Heart left ventricle (tissue), 16 donors: ENCODE results near the gene APLP2. TPM values are rescaled to one million over a fixed set of nuclear protein-coding genes. Genes with fewer than 3 reads are reported as not detected.

ENCODE experiments used
- ATAC-seq, 4 donors: fragments of 200-7000 bp; cut with Tn5 transposase; one replicate each; pipeline ENCODE4 v1.9.1; 2020 to 2022; ENCODE audit warnings: moderate library complexity in 4 of 4, mild to moderate bottlenecking in 3 of 4, moderate number of reproducible peaks in 1 of 4
- DNase-seq, 5 donors: peaks; one replicate each; pipeline ENCODE4 v3.0.0-alpha.2; 2020
- H3K27ac ChIP-seq, 12 donors: fragments of 200-600 bp; sonication (generic) in 4 of 12; one replicate each; pipeline versions ENCODE4 v1.5.0 to v1.8.0; 2016 to 2022; ENCODE audit warnings: mild to moderate bottlenecking in 2 of 12
- H3K27me3 ChIP-seq, 9 donors: fragments of 200-600 bp; sonication (generic) in 2 of 9; one replicate each; pipeline versions ENCODE4 v1.5.1 to v1.8.0; 2016 to 2022; ENCODE audit warnings: mild to moderate bottlenecking in 3 of 9
- H3K36me3 ChIP-seq, 9 donors: fragments of 200-600 bp; sonication (generic) in 2 of 9; one replicate each; pipeline versions ENCODE4 v1.5.0 to v1.8.0; 2018 to 2022; ENCODE audit warnings: mild to moderate bottlenecking in 2 of 9
- H3K4me1 ChIP-seq, 12 donors: fragments of 200-600 bp; sonication (generic) in 4 of 12; one replicate each; pipeline versions ENCODE4 v1.5.0 to v1.8.0; 2016 to 2022; ENCODE audit warnings: mild to moderate bottlenecking in 3 of 12
- H3K4me3 ChIP-seq, 12 donors: fragments of 200-600 bp; sonication (generic) in 4 of 12; one replicate each; pipeline versions ENCODE4 v1.5.0 to v1.8.0; 2017 to 2022; ENCODE audit warnings: mild to moderate bottlenecking in 9 of 12, moderate library complexity in 4 of 12
- H3K9me3 ChIP-seq, 12 donors: fragments of 200-600 bp; sonication (generic) in 4 of 12; one replicate each; pipeline versions ENCODE4 v1.5.0 to v1.8.0; 2016 to 2022; ENCODE audit warnings: mild to moderate bottlenecking in 1 of 12
- POLR2A ChIP-seq, 2 donors: fragments of 450-650 bp; IDR thresholded peaks; one replicate each; pipeline ENCODE4 v1.6.1; 2017; ENCODE audit warnings: antibody characterized with exemption in 2 of 2, mild to moderate bottlenecking in 2 of 2, moderate library complexity in 2 of 2
- WGBS, 4 donors: extraction: QIAGEN DNeasy Blood & Tissue Kit in 2 of 4; methylation state at CpG; one replicate each; pipeline versions ENCODE4 v1.1.5 to v1.1.7; 2013 to 2018; 5-methylcytosine and 5-hydroxymethylcytosine counted together
- intact Hi-C, 10 donors: fragments of 100-400 bp; cut with DNase I; formaldehyde crosslinking; loops; one replicate each; pipeline versions ENCODE4 v1.11.1 to v1.14.2; 2022
- polyA plus RNA-seq, 2 donors: library from polyadenylated mRNA; stranded (reverse); fragments of 200-250 nt; gene quantifications; one replicate each; pipeline ENCODE4 v1.2.3, GENCODE V29; 2013
- total RNA-seq, 9 donors: library from RNA; depleted of rRNA in 2 of 9; stranded (reverse); fragments of >200 nt in 2 of 9; fragmentation: NEBNext Ultra II Directional in 3 of 9; extraction: Animal tissue kit (Norgen Biotek cat#: 25700) in 3 of 9; gene quantifications; one replicate each; pipeline versions ENCODE4 v1.1.0 to v1.2.4, GENCODE V29; 2016 to 2023
- TF ChIP-seq, protein P1 (sequence below), 12 donors: fragments of 200-600 bp; sonication (generic) in 4 of 12; IDR thresholded peaks; one replicate each; pipeline versions ENCODE4 v1.5.0 to v1.8.0; 2018 to 2022; ENCODE audit warnings: antibody characterized with exemption in 12 of 12, mild to moderate bottlenecking in 5 of 12
- donor health status: ischemic (EF 13 %, LVEDD 7.1; RV severe dilation, severe dysfunction).
- donor health status: healthy with polysubstance abuse.
- donor health status: DM: no; HTN: yes; CAD: no.
- donor health status: DM: no; HTN: no; CAD: no.
- donor health status: ischemic (EF 25% LVEDD 6.9; RV normal size, moderate dysfunction).
- donor health status: ischemic (EF 25% LVEDD 5.7; RV mildly dilated, moderate dysfunction).
- donor health status: healthy.
- donor health status: DM: yes; HTN: yes; CAD: no.
- donor health status: ischemic (EF 35%, LVEDD 5.7; RV mildly dilated, moderate dysfunction).
- donor health status: nonischemic (EF 11% LVEDD 7.7; RV severe dilation, severe dysfunction).
- donor health status: DM: yes; HTN: yes; CAD: no.
- donor health status: PGD.
- donor health status: ischemic (EF 29% LVEDD 5.4; RV normal size, mild dysfunction).
- donor health status: nonischemic (EF 23%, LVEDD 6.1; RV moderate dilation, normal function).

The APLP2 gene
- total and polyA plus RNA-seq, 11 donors: 121 to 423 (median 325) TPM

DNA sequence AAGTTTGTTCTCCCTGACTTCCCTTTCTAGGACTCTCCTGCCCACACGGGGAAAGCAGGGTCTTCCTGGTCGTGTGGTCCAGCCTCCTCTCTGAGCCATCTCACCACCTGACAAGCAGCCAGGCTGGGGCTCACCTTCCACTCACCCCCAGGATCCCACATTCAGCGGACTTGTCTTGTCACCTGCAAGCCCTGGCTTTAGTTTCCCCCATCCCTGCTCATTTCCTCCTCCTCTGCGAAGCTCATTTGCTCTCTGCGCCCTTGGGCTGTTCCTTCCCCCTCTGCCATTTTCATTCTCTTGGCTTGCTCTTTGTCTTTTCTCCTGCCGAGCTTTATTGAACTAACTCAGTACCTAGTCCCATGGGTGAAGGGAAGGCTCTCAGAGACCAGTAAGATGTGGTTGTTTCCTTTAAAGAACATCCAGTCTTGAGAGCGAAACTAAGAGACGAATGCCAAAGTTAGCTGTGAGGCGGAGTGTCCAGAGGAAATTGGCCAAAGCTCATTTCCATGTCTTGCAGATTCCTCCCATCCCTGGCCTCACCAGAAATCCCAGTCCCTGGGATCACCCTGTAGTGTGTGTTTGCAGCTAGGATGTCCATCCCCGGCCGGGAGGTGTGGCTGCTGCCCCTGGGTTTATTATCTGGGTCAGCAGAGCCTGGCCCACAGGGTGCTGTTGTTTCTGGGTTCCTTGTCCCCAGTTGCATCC, 91.9 kb downstream of the APLP2 start:
- intact Hi-C loops: no loop called here
- Histone ChIP-seq H3K27ac (no peak overlapping the region), H3K27me3 (peaks cover 0 to 34% (median 24%) of the 10 kb centered on the region in 9 donors), H3K9me3 (no peaks in the 10 kb centered on the region), H3K4me3 (no peak overlapping the region), H3K36me3 (no peaks in the 10 kb centered on the region), H3K4me1 (peaks cover 0 to 63% (median 12%) of the 10 kb centered on the region in 12 donors)
- no peak for TF ChIP-seq POLR2A (IDR thresholded peaks at IDR 0.05)
- TF ChIP-seq, protein P1, sequence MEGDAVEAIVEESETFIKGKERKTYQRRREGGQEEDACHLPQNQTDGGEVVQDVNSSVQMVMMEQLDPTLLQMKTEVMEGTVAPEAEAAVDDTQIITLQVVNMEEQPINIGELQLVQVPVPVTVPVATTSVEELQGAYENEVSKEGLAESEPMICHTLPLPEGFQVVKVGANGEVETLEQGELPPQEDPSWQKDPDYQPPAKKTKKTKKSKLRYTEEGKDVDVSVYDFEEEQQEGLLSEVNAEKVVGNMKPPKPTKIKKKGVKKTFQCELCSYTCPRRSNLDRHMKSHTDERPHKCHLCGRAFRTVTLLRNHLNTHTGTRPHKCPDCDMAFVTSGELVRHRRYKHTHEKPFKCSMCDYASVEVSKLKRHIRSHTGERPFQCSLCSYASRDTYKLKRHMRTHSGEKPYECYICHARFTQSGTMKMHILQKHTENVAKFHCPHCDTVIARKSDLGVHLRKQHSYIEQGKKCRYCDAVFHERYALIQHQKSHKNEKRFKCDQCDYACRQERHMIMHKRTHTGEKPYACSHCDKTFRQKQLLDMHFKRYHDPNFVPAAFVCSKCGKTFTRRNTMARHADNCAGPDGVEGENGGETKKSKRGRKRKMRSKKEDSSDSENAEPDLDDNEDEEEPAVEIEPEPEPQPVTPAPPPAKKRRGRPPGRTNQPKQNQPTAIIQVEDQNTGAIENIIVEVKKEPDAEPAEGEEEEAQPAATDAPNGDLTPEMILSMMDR (IDR thresholded peaks at IDR 0.05): no peak
- 53 to 67% (median 59%) methylated on average over 11 of the region's 11 CpGs for whole genome bisulfite sequencing, 4 donors
- DNase-seq (peak in 1 of 5 donors; percentile 21), ATAC-seq (no peak)

DNA sequence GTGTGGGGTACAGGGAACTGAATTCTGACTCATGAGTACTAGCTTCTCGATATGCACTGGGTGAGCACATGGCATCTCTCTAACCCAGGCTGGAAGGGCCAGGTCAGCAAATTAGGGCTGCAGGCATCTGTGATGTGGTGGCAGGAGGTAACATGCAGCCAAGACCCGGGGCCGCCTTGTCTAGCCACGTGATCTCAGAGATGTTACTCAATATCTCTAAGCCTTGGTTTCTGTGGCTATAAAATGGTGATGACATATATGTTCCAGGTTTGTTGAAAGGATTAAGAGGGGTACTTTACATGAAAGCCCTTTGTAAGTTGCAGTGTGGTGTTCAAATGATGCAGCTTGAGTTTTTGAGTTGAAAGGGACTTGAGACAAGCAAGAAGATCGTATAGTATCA, 93.0 kb downstream of the APLP2 start:
- Histone ChIP-seq H3K27me3 (peaks cover 0 to 34% (median 24%) of the 10 kb centered on the region in 9 donors), H3K4me1 (peaks cover 0 to 61% (median 12%) of the 10 kb centered on the region in 12 donors), H3K27ac (no peak overlapping the region), H3K9me3 (no peaks in the 10 kb centered on the region), H3K36me3 (no peaks in the 10 kb centered on the region), H3K4me3 (no peak overlapping the region)
- WGBS, 4 donors: 59 to 76% (median 70%) methylated on average over 5 of the region's 5 CpGs
- intact Hi-C loops: no loop called here
- ATAC-seq (no peak), DNase-seq (peak in 1 of 5 donors; percentile 33)
- TF ChIP-seq, protein P1 (IDR thresholded peaks at IDR 0.05): no peak
- no peak for TF ChIP-seq POLR2A (IDR thresholded peaks at IDR 0.05)

DNA sequence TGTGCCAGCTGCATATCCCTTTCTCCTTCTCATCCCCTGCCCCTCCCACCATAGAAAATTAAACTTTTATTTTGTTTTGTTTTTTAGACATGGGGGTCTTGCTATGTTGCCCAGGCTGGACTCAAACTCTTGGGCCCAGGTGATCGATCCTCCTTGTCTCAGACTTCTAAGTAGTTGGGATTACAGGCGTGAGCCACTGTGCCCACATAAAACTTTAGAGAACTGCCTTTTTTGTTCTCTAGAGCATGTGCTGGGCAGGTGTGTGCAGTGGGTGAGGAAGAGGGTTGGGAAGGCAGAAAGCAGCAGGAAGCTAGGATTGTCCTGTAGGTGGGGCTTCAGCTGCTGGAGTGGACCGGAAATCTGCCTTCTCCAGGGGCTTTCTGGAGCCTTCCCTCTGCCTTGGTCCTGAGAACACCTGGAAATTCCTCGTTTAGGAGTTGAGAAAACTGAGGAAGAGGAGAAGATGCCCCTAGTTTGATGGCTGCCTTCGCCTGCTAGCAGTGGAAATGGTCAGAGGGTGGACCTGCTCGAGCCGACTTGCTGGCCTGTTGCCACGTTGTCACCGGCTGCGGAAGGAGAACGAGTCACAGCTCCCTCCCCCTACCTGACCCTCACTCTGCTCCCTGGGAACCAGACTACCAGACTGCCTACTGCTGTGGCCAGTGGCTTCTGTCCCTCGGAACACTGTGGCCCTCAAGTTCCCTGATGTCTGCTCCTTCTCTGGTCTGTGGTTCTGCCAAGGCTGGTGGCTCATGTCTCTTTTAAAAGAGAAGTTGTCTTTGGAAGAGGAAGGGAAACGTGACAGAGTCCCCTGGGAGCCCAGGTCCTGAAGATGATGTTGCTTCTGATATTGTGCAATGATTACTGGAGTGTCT, 93.9 kb downstream of the APLP2 start:
- Histone ChIP-seq H3K4me3 (peak overlapping the region in 1 of 12 donors; percentile 14), H3K27me3 (peaks cover 0 to 33% (median 24%) of the 10 kb centered on the region in 9 donors), H3K4me1 (peaks cover 0 to 61% (median 12%) of the 10 kb centered on the region in 12 donors), H3K9me3 (no peaks in the 10 kb centered on the region), H3K27ac (peak overlapping the region in 1 of 12 donors; percentile 46), H3K36me3 (no peaks in the 10 kb centered on the region)
- intact Hi-C loops: no loop called here
- peak in 3 of 4 donors; percentile 11 to 35 (median 25) for ATAC-seq
- 31 to 44% (median 33%) methylated on average over 13 of the region's 13 CpGs for WGBS, 4 donors
- TF ChIP-seq, protein P1 (IDR thresholded peaks at IDR 0.05): no peak
- no peak for TF ChIP-seq POLR2A (IDR thresholded peaks at IDR 0.05)
- DNase-seq: peak in 1 of 5 donors; percentile 37

DNA sequence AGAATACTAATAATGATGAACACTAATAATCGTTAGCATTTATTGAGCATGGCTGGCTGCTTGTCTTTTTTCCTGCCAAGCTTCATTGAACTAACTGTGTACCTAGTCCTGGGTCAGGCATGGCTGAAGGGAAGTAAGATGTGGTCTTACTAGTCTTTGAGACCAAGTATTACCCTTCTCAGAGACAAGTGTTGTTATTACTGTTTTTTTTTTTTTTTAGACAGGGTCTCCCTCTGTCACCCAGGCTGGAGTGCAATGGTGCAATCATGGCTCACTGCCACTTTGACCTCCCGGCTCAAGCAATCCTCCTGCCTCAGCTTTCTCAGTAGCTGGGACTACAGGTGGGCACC, 94.5 kb downstream of the APLP2 start:
- Histone ChIP-seq H3K36me3 (no peaks in the 10 kb centered on the region), H3K9me3 (no peaks in the 10 kb centered on the region), H3K27me3 (peaks cover 0 to 29% (median 21%) of the 10 kb centered on the region in 9 donors), H3K27ac (peak overlapping the region in 1 of 12 donors; percentile 46), H3K4me3 (no peak overlapping the region), H3K4me1 (peaks cover 0 to 61% (median 12%) of the 10 kb centered on the region in 12 donors)
- intact Hi-C loops: no loop called here
- 77 to 88% (median 86%) methylated on average over 2 of the region's 2 CpGs for WGBS, 4 donors
- DNase-seq: peak in 1 of 5 donors; percentile 20
- no peak for TF ChIP-seq POLR2A (IDR thresholded peaks at IDR 0.05)
- TF ChIP-seq, protein P1 (IDR thresholded peaks at IDR 0.05): no peak
- ATAC-seq: no peak
